GM12874 (cell line): ENCODE measurements around the gene PI4K2A.

Source experiments
- TF ChIP-seq, protein P1 (sequence below): IDR thresholded peaks from 2 replicates; pipeline ENCODE4 v1.5.1; 2011; ENCODE audit warnings: low read depth, mild to moderate bottlenecking, control low read depth, low read length, moderate library complexity; ENCODE audit not compliant: insufficient read depth

The PI4K2A gene

DNA sequence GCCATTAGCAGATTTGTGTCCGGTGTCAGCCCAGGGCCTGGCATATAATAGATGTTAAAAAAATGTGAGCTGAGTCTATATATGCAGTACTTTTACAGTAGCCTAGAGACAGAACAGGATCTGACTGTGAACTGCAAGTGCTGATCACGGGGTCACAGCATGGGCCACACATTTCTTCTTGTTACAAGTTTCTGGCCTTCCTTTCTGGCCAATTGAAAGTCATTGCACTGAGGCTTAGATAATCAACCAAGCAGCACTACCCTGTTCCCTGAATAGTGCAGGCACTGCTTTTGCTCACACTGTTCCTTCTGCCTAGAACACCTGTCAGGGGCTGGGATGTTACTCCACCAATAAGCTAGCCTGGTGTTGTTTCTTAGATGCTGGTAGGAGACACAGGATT is 67.7 kb downstream of the PI4K2A start:
- TF ChIP-seq, protein P1, sequence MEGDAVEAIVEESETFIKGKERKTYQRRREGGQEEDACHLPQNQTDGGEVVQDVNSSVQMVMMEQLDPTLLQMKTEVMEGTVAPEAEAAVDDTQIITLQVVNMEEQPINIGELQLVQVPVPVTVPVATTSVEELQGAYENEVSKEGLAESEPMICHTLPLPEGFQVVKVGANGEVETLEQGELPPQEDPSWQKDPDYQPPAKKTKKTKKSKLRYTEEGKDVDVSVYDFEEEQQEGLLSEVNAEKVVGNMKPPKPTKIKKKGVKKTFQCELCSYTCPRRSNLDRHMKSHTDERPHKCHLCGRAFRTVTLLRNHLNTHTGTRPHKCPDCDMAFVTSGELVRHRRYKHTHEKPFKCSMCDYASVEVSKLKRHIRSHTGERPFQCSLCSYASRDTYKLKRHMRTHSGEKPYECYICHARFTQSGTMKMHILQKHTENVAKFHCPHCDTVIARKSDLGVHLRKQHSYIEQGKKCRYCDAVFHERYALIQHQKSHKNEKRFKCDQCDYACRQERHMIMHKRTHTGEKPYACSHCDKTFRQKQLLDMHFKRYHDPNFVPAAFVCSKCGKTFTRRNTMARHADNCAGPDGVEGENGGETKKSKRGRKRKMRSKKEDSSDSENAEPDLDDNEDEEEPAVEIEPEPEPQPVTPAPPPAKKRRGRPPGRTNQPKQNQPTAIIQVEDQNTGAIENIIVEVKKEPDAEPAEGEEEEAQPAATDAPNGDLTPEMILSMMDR = no peak

- TF ChIP-seq, protein P1 = peak; percentile 66
Observed at GRCh38 chr10:97708976-97709946, 68.8 kb downstream of the PI4K2A start.

GRCh38 chr10:97711640-97712572 is 71.4 kb downstream of the PI4K2A start:
- TF ChIP-seq, protein P1 = no peak

DNA sequence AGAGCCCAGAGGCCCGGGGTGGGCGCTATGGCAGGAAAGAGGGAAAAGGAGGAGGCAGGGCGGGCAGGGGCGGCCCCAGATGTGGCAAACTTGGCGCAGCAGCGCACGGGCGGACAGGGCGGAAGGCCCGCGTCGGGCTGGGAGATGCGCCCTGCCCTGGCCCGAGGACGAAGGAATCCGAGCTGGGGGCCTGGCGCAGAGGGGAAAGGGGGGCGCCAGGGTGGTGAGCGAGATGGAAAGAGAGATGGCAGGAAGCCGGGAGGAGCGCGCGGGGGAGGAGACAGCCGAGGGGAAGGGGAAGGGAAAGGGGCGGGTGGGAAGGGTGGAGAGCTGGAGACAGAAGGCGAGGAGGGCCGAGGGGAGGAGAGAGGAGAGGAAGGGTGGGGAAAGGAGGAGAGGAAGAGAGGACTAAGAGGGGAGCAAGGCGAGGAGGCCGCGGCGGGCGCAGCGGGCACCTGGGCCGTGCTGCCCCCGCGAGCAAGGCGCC is 72.9 kb downstream of the PI4K2A start, which contains the start of gene MARVELD1:
TSS of gene MARVELD1 (plus strand) at position 392 of the 487 bp plus-strand sequence. CDS start 147 bp downstream, outside the sequence.
- TF ChIP-seq, protein P1 = no peak

DNA sequence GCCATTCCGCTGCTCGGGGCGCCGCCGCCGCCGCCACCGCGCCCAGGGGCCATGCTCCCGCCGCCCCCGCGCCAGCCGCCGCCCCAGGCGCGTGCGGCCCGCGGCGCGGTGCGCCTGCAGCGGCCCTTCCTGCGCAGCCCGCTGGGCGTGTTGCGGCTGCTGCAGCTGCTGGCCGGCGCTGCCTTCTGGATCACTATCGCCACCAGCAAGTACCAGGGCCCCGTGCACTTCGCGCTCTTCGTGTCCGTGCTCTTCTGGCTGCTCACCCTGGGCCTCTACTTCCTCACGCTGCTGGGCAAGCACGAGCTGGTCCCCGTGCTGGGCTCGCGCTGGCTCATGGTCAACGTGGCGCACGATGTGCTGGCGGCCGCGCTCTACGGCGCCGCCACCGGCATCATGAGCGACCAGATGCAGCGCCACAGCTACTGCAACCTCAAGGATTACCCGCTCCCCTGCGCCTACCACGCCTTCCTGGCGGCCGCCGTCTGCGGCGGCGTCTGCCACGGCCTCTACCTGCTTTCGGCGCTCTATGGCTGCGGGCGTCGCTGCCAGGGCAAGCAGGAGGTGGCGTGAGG is 73.4 kb downstream of the PI4K2A start:
- TF ChIP-seq, protein P1 = peak; percentile 55

DNA sequence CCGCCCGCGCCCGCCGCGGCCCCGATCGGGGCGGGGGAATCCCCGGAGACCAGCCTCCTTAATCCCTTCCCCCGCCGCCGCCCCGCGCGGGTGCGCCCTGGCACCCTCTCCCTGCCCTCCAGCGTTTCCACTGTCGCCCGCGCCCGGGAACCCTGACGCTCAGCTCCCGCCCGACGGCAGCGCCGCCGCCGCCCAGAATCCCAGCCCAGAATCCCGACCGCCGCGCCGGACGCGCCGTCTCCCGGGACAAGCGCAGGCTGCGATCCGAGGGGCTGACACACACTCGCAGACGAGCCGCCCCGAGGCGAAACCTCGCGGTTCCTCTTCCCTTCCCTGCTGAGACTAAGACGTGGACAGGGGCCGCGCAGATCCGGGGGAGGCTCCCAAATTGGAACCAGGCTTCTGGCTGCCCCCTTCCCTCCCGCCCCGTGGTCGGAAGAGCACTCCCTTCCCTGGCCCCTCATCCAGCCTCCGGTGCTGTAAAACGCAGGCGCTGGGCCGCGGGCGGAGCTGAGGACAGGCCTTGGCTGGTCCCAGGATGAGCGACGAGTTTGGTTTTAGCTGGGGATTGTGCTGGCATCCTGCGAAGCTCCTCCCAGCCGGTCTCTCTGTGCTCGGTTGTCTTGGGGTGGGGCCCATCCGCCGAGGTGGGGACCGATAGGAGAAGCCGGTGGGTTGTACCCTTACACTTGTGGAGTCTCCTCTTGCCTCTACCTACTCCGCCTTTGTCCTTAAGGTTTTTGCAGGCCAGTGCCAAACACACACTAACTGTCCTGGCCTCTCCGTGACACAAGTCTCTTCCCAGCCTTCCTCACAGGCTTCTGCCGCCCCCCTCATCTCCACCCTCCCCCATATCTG is 74.2 kb downstream of the PI4K2A start:
- TF ChIP-seq, protein P1 = no peak
